Left colon (tissue), 2 donors: Measurements from ENCODE around the gene ITGB7. TPM values are rescaled to one million over a fixed set of nuclear protein-coding genes. Genes with fewer than 3 reads are reported as not detected.

Experiments
- ATAC-seq: fragments of 200-7000 bp; cut with Tn5 transposase; one replicate; pipeline ENCODE4 v1.9.1; 2020; ENCODE audit warnings: mild to moderate bottlenecking, moderate library complexity
- DNase-seq, 2 donors: peaks; one replicate each; pipeline ENCODE4 v3.0.0-alpha.2; 2020
- intact Hi-C, 2 donors: fragments of 100-400 bp; cut with DNase I in 1 of 2; cut with micrococcal nuclease in 1 of 2; formaldehyde crosslinking; loops; one replicate each; pipeline versions ENCODE4 v1.11.2 to v1.14.0; 2022; cut with DNase I, micrococcal nuclease
- total RNA-seq, 2 donors: library from RNA; stranded (reverse); fragmentation: NEBNext Ultra II Directional; extraction: Animal tissue kit (Norgen Biotek cat#: 25700); gene quantifications; one replicate each; pipeline ENCODE4 v1.2.1, GENCODE V29; 2021
- donor health status: DM: no; HTN: no; CAD: no.
- donor health status: DM: yes; HTN: yes; CAD: no.

The ITGB7 gene
- total RNA-seq, 2 donors from 2014 or later, result 4.6 to 9.1 TPM

- peak; percentile 91 to 94 for DNase-seq
- ATAC-seq, result peak; percentile 73
- intact Hi-C loops, result no loop called here
Observed at GRCh38 chr12:53220694-53221202, 13.7 kb upstream of the ITGB7 start.

- intact Hi-C loops, result loop anchor here in 1 of 2 donors (10.0 kb wide), 1 partner anchor 55 kb away; no protein-coding TSS in a partner anchor
- ATAC-seq (peak; percentile 29), DNase-seq (peak; percentile 75 to 88)
Observed at GRCh38 chr12:53219956-53220693, 13.1 kb upstream of the ITGB7 start.

- ATAC-seq (peak; percentile 8), DNase-seq (peak; percentile 49 to 56)
- intact Hi-C loops, result loop anchor here in 1 of 2 donors (10.0 kb wide), 1 partner anchor 55 kb away; no protein-coding TSS in a partner anchor
Observed at GRCh38 chr12:53219292-53219955, 12.4 kb upstream of the ITGB7 start.

GRCh38 chr12:53218551-53219291 is 11.7 kb upstream of the ITGB7 start:
- no peak for ATAC-seq
- no peak for DNase-seq
- intact Hi-C loops, result loop anchor here in 1 of 2 donors (10.0 kb wide), 1 partner anchor 56 kb away; no protein-coding TSS in a partner anchor

- ATAC-seq, result no peak
- DNase-seq, result no peak
- intact Hi-C loops, result loop anchor here in 1 of 2 donors (10.0 kb wide), 1 partner anchor 57 kb away; no protein-coding TSS in a partner anchor
Observed at GRCh38 chr12:53217931-53218307, 10.9 kb upstream of the ITGB7 start.

GRCh38 chr12:53217051-53217930 is 10.2 kb upstream of the ITGB7 start:
- peak; percentile 40 for ATAC-seq
- DNase-seq, result peak; percentile 74 to 81
- intact Hi-C loops, result loop anchor here in 1 of 2 donors (10.0 kb wide), 1 partner anchor 58 kb away; no protein-coding TSS in a partner anchor

- intact Hi-C loops, result loop anchor here in 1 of 2 donors (10.0 kb wide), 1 partner anchor 59 kb away; no protein-coding TSS in a partner anchor
- ATAC-seq, result no peak
- DNase-seq, result no peak
Observed at GRCh38 chr12:53215497-53215896, 8.4 kb upstream of the ITGB7 start.

GRCh38 chr12:53214687-53215455 is 7.8 kb upstream of the ITGB7 start:
- no peak for ATAC-seq
- intact Hi-C loops, result loop anchor here in 1 of 2 donors (10.0 kb wide), 1 partner anchor 60 kb away; no protein-coding TSS in a partner anchor
- DNase-seq, result no peak

- ATAC-seq (no peak), DNase-seq (no peak)
- intact Hi-C loops, result loop anchor here in 1 of 2 donors (10.0 kb wide), 1 partner anchor 61 kb away; no protein-coding TSS in a partner anchor
Observed at GRCh38 chr12:53214221-53214620, 7.2 kb upstream of the ITGB7 start.

- intact Hi-C loops, result loop anchor here (2.0 to 10.0 kb wide), 2 partner anchors 61 to 73 kb away; no protein-coding TSS in a partner anchor
- DNase-seq (peak; percentile 71 to 90), ATAC-seq (peak; percentile 66)
Observed at GRCh38 chr12:53213348-53213747, 6.3 kb upstream of the ITGB7 start.

- ATAC-seq (no peak), DNase-seq (no peak)
- intact Hi-C loops, result loop anchor here (2.0 to 10.0 kb wide), 2 partner anchors 62 to 74 kb away; no protein-coding TSS in a partner anchor
Observed at GRCh38 chr12:53212931-53213330, 5.9 kb upstream of the ITGB7 start.

- DNase-seq, result no peak
- intact Hi-C loops, result loop anchor here (2.0 to 10.0 kb wide), 2 partner anchors 63 to 75 kb away; no protein-coding TSS in a partner anchor
Observed at GRCh38 chr12:53211476-53212381, 4.7 kb upstream of the ITGB7 start.

GRCh38 chr12:53210843-53211242 is 3.8 kb upstream of the ITGB7 start:
- ATAC-seq, result no peak

More at GRCh38 chr12:53211476-53212381, 4.7 kb upstream of the ITGB7 start:
- ATAC-seq, result no peak

GRCh38 chr12:53208877-53209463 is 1.9 kb upstream of the ITGB7 start:
- intact Hi-C loops, result no loop called here
- no peak for DNase-seq
- no peak for ATAC-seq

More at GRCh38 chr12:53210843-53211242, 3.8 kb upstream of the ITGB7 start:
- no peak for DNase-seq
- intact Hi-C loops, result loop anchor here in 1 of 2 donors (10.0 kb wide), 1 partner anchor 64 kb away; no protein-coding TSS in a partner anchor

GRCh38 chr12:53208435-53208834 is 1.4 kb upstream of the ITGB7 start:
- intact Hi-C loops, result no loop called here
- ATAC-seq (no peak), DNase-seq (no peak)
